GM23248 (cell line): ENCODE results near the gene SLC16A2. TPM values are rescaled to one million over a fixed set of nuclear protein-coding genes. Genes with fewer than 3 reads are reported as not detected.
A peak's percentile ranks its signal among the peaks of the same experiment; 100 is the strongest.

Experiments used
- DNase-seq: peaks from one replicate; pipeline ENCODE4 v3.0.0-alpha.2; 2015
- H2AFZ ChIP-seq: fragments of 200-600 bp; sonication (generic); 2 replicates; pipeline ENCODE4 v1.6.1; 2016; ENCODE audit warnings: antibody characterized with exemption
- H3F3A ChIP-seq: fragments of 200-600 bp; sonication (generic); 2 replicates; pipeline ENCODE4 v1.6.1; 2016; ENCODE audit warnings: mild to moderate bottlenecking, antibody characterized with exemption, mixed run types; ENCODE audit not compliant: insufficient read depth
- H3K27ac ChIP-seq: fragments of 200-600 bp; sonication (generic); 2 replicates; pipeline ENCODE4 v1.5.1; 2016; ENCODE audit warnings: mild to moderate bottlenecking
- H3K27me3 ChIP-seq: fragments of 200-600 bp; sonication (generic); replicated peaks from 2 replicates; pipeline ENCODE4 v1.6.1; 2016; ENCODE audit warnings: mild to moderate bottlenecking; ENCODE audit not compliant: insufficient read depth
- H3K36me3 ChIP-seq: fragments of 200-600 bp; sonication (generic); 2 replicates; pipeline ENCODE4 v1.6.1; 2016; ENCODE audit warnings: low read depth, mild to moderate bottlenecking
- H3K4me1 ChIP-seq: fragments of 200-600 bp; sonication (generic); 2 replicates; pipeline ENCODE4 v1.6.1; 2016; ENCODE audit warnings: mild to moderate bottlenecking; ENCODE audit not compliant: insufficient read depth
- H3K4me2 ChIP-seq: fragments of 200-600 bp; sonication (generic); one replicate; pipeline ENCODE4 v1.6.1; 2016; ENCODE audit warnings: mild to moderate bottlenecking; ENCODE audit not compliant: unreplicated experiment
- H3K4me3 ChIP-seq: fragments of 200-600 bp; sonication (generic); 2 replicates; pipeline ENCODE4 v1.5.1; 2016; ENCODE audit warnings: mild to moderate bottlenecking
- H3K79me2 ChIP-seq: fragments of 200-600 bp; sonication (generic); 2 replicates; pipeline ENCODE4 v1.6.1; 2016; ENCODE audit warnings: mild to moderate bottlenecking; ENCODE audit not compliant: insufficient read depth
- H3K9ac ChIP-seq: fragments of 200-600 bp; sonication (generic); 2 replicates; pipeline ENCODE4 v1.6.1; 2016; ENCODE audit warnings: mild to moderate bottlenecking
- H3K9me2 ChIP-seq: fragments of 200-600 bp; sonication (generic); 2 replicates; pipeline ENCODE4 v1.6.1; 2016; ENCODE audit warnings: mixed run types, mild to moderate bottlenecking, moderate library complexity; ENCODE audit not compliant: insufficient read depth
- H3K9me3 ChIP-seq: fragments of 200-600 bp; sonication (generic); one replicate; pipeline ENCODE4 v1.6.1; 2017; ENCODE audit warnings: low read depth
- H4K20me1 ChIP-seq: fragments of 200-600 bp; sonication (generic); 2 replicates; pipeline ENCODE4 v1.6.0; 2016; ENCODE audit not compliant: insufficient read depth
- EZH2 ChIP-seq: fragments of 200-600 bp; sonication (generic); IDR thresholded peaks from 2 replicates; pipeline ENCODE4 v1.6.1; 2018; ENCODE audit warnings: antibody characterized with exemption, mild to moderate bottlenecking; ENCODE audit not compliant: insufficient read depth, poor library complexity, severe bottlenecking
- EZH2phosphoT487 ChIP-seq: fragments of 200-600 bp; sonication (generic); IDR thresholded peaks from 2 replicates; pipeline ENCODE4 v1.6.1; 2018; ENCODE audit warnings: antibody characterized with exemption, moderate library complexity, mild to moderate bottlenecking, low read depth; ENCODE audit not compliant: insufficient read depth
- WGBS, 2 experiments: methylation state at CpG; one replicate each; pipeline ENCODE4 v1.1.6; 2015 to 2017; ENCODE audit warnings: low lambda C conversion rate in 2 of 2, low coverage in 1 of 2; ENCODE audit errors: missing lambda C conversion rate in 2 of 2; 5-methylcytosine and 5-hydroxymethylcytosine counted together
- in situ Hi-C: fragments of 300-500 bp; cut with MboI; formaldehyde crosslinking; loops from 2 replicates; pipeline ENCODE4 v1.15.0; 2020
- polyA plus RNA-seq: library from polyadenylated mRNA; unstranded; fragments of >200 nt; fragmentation: Nextera tagmentation; extraction: Ambion mirVana; gene quantifications from 2 replicates; pipeline ENCODE4 v1.2.1, GENCODE V29; 2016
- total RNA-seq: library from RNA; depleted of rRNA; stranded (reverse); fragments of >200 nt; shearing (Covaris generic); gene quantifications from 2 replicates; pipeline ENCODE4 v1.2.3, GENCODE V29; 2014

Gene SLC16A2
- total and polyA plus RNA-seq, 2 experiments from 2014 or later: 53.0 to 55.6 TPM

- Histone ChIP-seq H3K4me2 (no peak overlapping the region), H3K9me2 (no peaks in the 10 kb centered on the region), H3K4me1 (no peaks in the 10 kb centered on the region), H3K9ac (no peak overlapping the region), H4K20me1 (no peaks in the 10 kb centered on the region), H3K9me3 (no peaks in the 10 kb centered on the region), H3K36me3 (no peaks in the 10 kb centered on the region), H3K4me3 (no peak overlapping the region), H3F3A (no peaks in the 10 kb centered on the region), H3K27me3 (no peaks in the 10 kb centered on the region), H3K27ac (no peak overlapping the region), H2AFZ (no peak overlapping the region), H3K79me2 (no peaks in the 10 kb centered on the region)
- in situ Hi-C loops: loop anchor here (10.0 kb wide), 1 partner anchor 161 kb away; no protein-coding TSS in a partner anchor
- 50 to 67% methylated on average over 1 of the region's 1 CpG for whole genome bisulfite sequencing, 2 experiments
- DNase-seq: no peak
- TF ChIP-seq EZH2: no peak
- no peak for TF ChIP-seq EZH2phosphoT487
These were observed 124.7 kb downstream of the SLC16A2 start for GRCh38 chrX:74545880-74546523.

GRCh38 chrX:74546984-74547383 lies 125.7 kb downstream of the SLC16A2 start:
- H3K9me2 ChIP-seq: no peaks in the 10 kb centered on the region
- H3K27ac ChIP-seq: no peak overlapping the region
- no peaks in the 10 kb centered on the region for H3K79me2 ChIP-seq
- in situ Hi-C loops: loop anchor here (10.0 kb wide), 1 partner anchor 162 kb away; no protein-coding TSS in a partner anchor
- H3K9ac ChIP-seq: no peak overlapping the region
- no peak overlapping the region for H2AFZ ChIP-seq
- no peaks in the 10 kb centered on the region for H4K20me1 ChIP-seq
- no peaks in the 10 kb centered on the region for H3K4me1 ChIP-seq
- no peak overlapping the region for H3K4me3 ChIP-seq
- H3F3A ChIP-seq: no peaks in the 10 kb centered on the region
- H3K27me3 ChIP-seq: no peaks in the 10 kb centered on the region
- no peaks in the 10 kb centered on the region for H3K36me3 ChIP-seq
- H3K4me2 ChIP-seq: no peak overlapping the region
- TF ChIP-seq EZH2phosphoT487 (no peak), EZH2 (no peak)
- DNase-seq: no peak
- no peaks in the 10 kb centered on the region for H3K9me3 ChIP-seq
- 17 to 29% methylated on average over 1 of the region's 1 CpG for WGBS, 2 experiments

DNA sequence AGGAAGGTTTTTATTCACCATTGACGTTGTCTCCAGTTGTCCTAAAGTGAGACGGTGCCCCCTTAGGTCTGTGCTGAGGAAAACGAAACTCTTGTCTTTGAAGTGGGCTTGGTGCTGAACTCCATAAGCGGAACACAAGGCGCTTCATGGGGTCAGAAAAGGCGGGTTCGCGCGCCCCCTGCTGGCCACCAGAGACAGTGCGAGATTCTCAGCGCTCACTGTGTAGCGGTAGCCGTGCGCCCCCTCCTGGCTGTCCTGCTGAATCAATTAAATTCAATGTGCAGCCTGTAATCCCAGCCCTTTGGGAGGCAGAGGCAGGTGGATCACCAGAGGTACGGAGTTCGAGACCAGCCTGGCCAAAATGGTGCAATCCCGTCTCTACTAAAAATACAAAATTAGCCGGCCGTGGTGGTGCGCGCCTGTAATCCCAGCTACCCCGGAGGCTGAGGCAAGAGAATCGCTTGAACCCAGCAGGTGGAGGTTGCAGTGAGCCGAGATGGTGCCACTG lies 129.1 kb downstream of the SLC16A2 start:
- DNase-seq: peak; percentile 72
- Histone ChIP-seq H3F3A (no peaks in the 10 kb centered on the region), H4K20me1 (no peaks in the 10 kb centered on the region), H3K27me3 (no peaks in the 10 kb centered on the region), H3K27ac (no peak overlapping the region), H3K9ac (no peak overlapping the region; the same call in 1 of the 2 replicates), H3K9me2 (no peaks in the 10 kb centered on the region), H2AFZ (peak overlapping the region; percentile 85), H3K4me2 (peak overlapping the region; percentile 80), H3K9me3 (no peaks in the 10 kb centered on the region), H3K79me2 (no peaks in the 10 kb centered on the region), H3K4me1 (no peaks in the 10 kb centered on the region), H3K36me3 (no peaks in the 10 kb centered on the region), H3K4me3 (peak overlapping the region; percentile 54; the same call in 1 of the 2 replicates)
- 7 to 11% methylated on average over 15 to 24 of the region's 24 CpGs for WGBS, 2 experiments
- in situ Hi-C loops: no loop called here
- TF ChIP-seq EZH2phosphoT487: no peak
- TF ChIP-seq EZH2: no peak

- H3K4me3 ChIP-seq: no peak overlapping the region
- H3F3A ChIP-seq: no peaks in the 10 kb centered on the region
- DNase-seq: no peak
- H3K9me2 ChIP-seq: no peaks in the 10 kb centered on the region
- H3K27ac ChIP-seq: no peak overlapping the region
- H3K9ac ChIP-seq: no peak overlapping the region
- H3K36me3 ChIP-seq: no peaks in the 10 kb centered on the region
- no peaks in the 10 kb centered on the region for H4K20me1 ChIP-seq
- no peaks in the 10 kb centered on the region for H3K27me3 ChIP-seq
- in situ Hi-C loops: no loop called here
- H3K9me3 ChIP-seq: no peaks in the 10 kb centered on the region
- 50% methylated on average over 2 of the region's 2 CpGs for WGBS, 2 experiments
- no peak overlapping the region for H2AFZ ChIP-seq
- no peak overlapping the region for H3K4me2 ChIP-seq
- TF ChIP-seq EZH2 (no peak), EZH2phosphoT487 (no peak)
- H3K79me2 ChIP-seq: no peaks in the 10 kb centered on the region
- no peaks in the 10 kb centered on the region for H3K4me1 ChIP-seq
These were observed 130.6 kb downstream of the SLC16A2 start for GRCh38 chrX:74551934-74552333.
